Caco-2 (cell line): ENCODE data around the gene FGFRL1. TPM values are rescaled to one million over a fixed set of nuclear protein-coding genes. Genes with fewer than 3 reads are reported as not detected.
A peak's percentile ranks its signal among the peaks of the same experiment; 100 is the strongest.

Experiments used
- BruUV-seq: library from RNA; stranded (reverse); fragments of 400-500 nt; replicated peaks from 2 replicates; lab custom pipeline; 2021; lab: Mats Ljungman, UMichigan
- CTCF ChIA-PET: fragments of 300-600 bp; sonication (Branson Sonifier 250); formaldehyde crosslinking; loops from one replicate; lab custom pipeline; 2022; ENCODE audit warnings: antibody characterized with exemption; lab: Charles Lee
- POLR2A ChIA-PET: fragments of 300-600 bp; sonication (Branson Sonifier 250); formaldehyde crosslinking; loops from one replicate; lab custom pipeline; 2022; ENCODE audit warnings: antibody characterized with exemption; lab: Charles Lee
- DNase-seq, 2 experiments: peaks; one replicate each; pipeline versions ENCODE4 v3.0.0 to v3.0.0-alpha.2; 2020 to 2022
- H3K27me3 ChIP-seq: replicated peaks from 2 replicates; pipeline ENCODE4 v1.6.0; 2011; ENCODE audit warnings: low read length; ENCODE audit not compliant: control insufficient read depth, insufficient read depth
- H3K36me3 ChIP-seq: 2 replicates; pipeline ENCODE4 v1.5.1; 2011; ENCODE audit warnings: low read length; ENCODE audit not compliant: control insufficient read depth, insufficient read depth
- H3K4me1 ChIP-seq: fragments of 250-450 bp; sonication (Bioruptor Pico); 2 replicates; pipeline ENCODE4 v1.5.1; 2020; ENCODE audit warnings: mild to moderate bottlenecking
- H3K4me3 ChIP-seq: 2 replicates; pipeline ENCODE4 v1.5.1; 2011; ENCODE audit warnings: low read depth, mild to moderate bottlenecking, control low read depth, low read length
- H3K9me3 ChIP-seq: fragments of 250-450 bp; sonication (Bioruptor Pico); 2 replicates; pipeline ENCODE4 v1.5.1; 2020; ENCODE audit warnings: mild to moderate bottlenecking, moderate library complexity
- H3K27ac Mint-ChIP-seq: one replicate; pipeline ENCODE4 v1.8.0; 2022; ENCODE audit warnings: mixed read lengths; ENCODE audit not compliant: unreplicated experiment
- H3K27me3 Mint-ChIP-seq: one replicate; pipeline ENCODE4 v1.8.0; 2022; ENCODE audit warnings: mixed read lengths; ENCODE audit not compliant: insufficient read depth, unreplicated experiment
- H3K36me3 Mint-ChIP-seq: one replicate; pipeline ENCODE4 v1.8.0; 2022; ENCODE audit warnings: mild to moderate bottlenecking, mixed read lengths; ENCODE audit not compliant: insufficient read depth, unreplicated experiment
- H3K4me1 Mint-ChIP-seq: one replicate; pipeline ENCODE4 v1.8.0; 2022; ENCODE audit warnings: low read depth, mixed read lengths; ENCODE audit not compliant: unreplicated experiment
- H3K4me3 Mint-ChIP-seq: one replicate; pipeline ENCODE4 v1.8.0; 2022; ENCODE audit warnings: mild to moderate bottlenecking, moderate library complexity, mixed read lengths; ENCODE audit not compliant: unreplicated experiment
- H3K9me3 Mint-ChIP-seq: one replicate; pipeline ENCODE4 v1.8.0; 2022; ENCODE audit warnings: mixed read lengths; ENCODE audit not compliant: unreplicated experiment
- CTCF ChIP-seq, 2 experiments: fragments of 200-600 bp in 1 of 2; IDR thresholded peaks; 1 replicate in 1 of 2; 2 replicates in 1 of 2; pipeline versions ENCODE4 v1.5.1 to v1.8.0; 2011 to 2022; ENCODE audit warnings: antibody characterized with exemption in 1 of 2, control low read depth in 1 of 2, inconsistent platforms in 1 of 2, low read depth in 1 of 2, low read length in 1 of 2, mild to moderate bottlenecking in 1 of 2, moderate library complexity in 1 of 2; ENCODE audit not compliant: insufficient read depth in 1 of 2, severe bottlenecking in 1 of 2, unreplicated experiment in 1 of 2
- intact Hi-C: fragments of 100-400 bp; cut with micrococcal nuclease; formaldehyde crosslinking; loops from one replicate; pipeline ENCODE4 v1.10.0; 2022; ENCODE audit not compliant: unreplicated experiment
- total RNA-seq: library from RNA; stranded (reverse); gene quantifications from 2 replicates; pipeline ENCODE4 v1.2.3, GENCODE V29; 2022

FGFRL1 gene
- total RNA-seq, 1 experiment from 2014 or later, result 26.0 TPM

- no peak overlapping the region for H3K4me3 ChIP-seq
- POLR2A ChIA-PET, result no interaction called here
- H3K36me3 ChIP-seq, result no peaks in the 10 kb centered on the region
- Mint-ChIP-seq H3K4me1 (no peaks in the 10 kb centered on the region), H3K4me3 (no peak overlapping the region), H3K27ac (no peak overlapping the region), H3K36me3 (peaks cover 11% of the 10 kb centered on the region), H3K27me3 (no peaks in the 10 kb centered on the region), H3K9me3 (no peaks in the 10 kb centered on the region)
- H3K27me3 ChIP-seq, result no peaks in the 10 kb centered on the region
- peaks cover 8% of the 10 kb centered on the region for H3K4me1 ChIP-seq
- DNase-seq, result no peak
- CTCF ChIA-PET, result interaction anchor here (0.5 kb wide), 1 partner anchor 233 kb away, joined by 3 read pairs; no protein-coding TSS in a partner anchor
- TF ChIP-seq CTCF (IDR thresholded peaks at IDR 0.05; ENCODE audit: insufficient read depth in 1 of 2, low read depth in 1 of 2, low read length in 1 of 2, severe bottlenecking in 1 of 2, unreplicated experiment in 1 of 2), result no peak
- intact Hi-C loops, result no loop called here
- TSS peak; percentile 58 for BruUV-seq
- no peaks in the 10 kb centered on the region for H3K9me3 ChIP-seq
Observed at GRCh38 chr4:1014291-1015167, 3.1 kb downstream of the FGFRL1 start.

- BruUV-seq, result no TSS peak
- H3K4me3 Mint-ChIP-seq, result no peak overlapping the region
- DNase-seq, result no peak
- H3K4me1 Mint-ChIP-seq, result no peaks in the 10 kb centered on the region
- peak in 1 of 2 experiments; percentile 6 for TF ChIP-seq CTCF (IDR thresholded peaks at IDR 0.05; ENCODE audit: insufficient read depth in 1 of 2, low read depth in 1 of 2, low read length in 1 of 2, severe bottlenecking in 1 of 2, unreplicated experiment in 1 of 2)
- H3K27ac Mint-ChIP-seq, result no peak overlapping the region
- intact Hi-C loops, result no loop called here
- Histone ChIP-seq H3K4me3 (no peak overlapping the region), H3K27me3 (no peaks in the 10 kb centered on the region), H3K36me3 (no peaks in the 10 kb centered on the region), H3K4me1 (peaks cover 5% of the 10 kb centered on the region), H3K9me3 (no peaks in the 10 kb centered on the region)
- H3K27me3 Mint-ChIP-seq, result no peaks in the 10 kb centered on the region
- no peaks in the 10 kb centered on the region for H3K9me3 Mint-ChIP-seq
- CTCF ChIA-PET, result no interaction called here
- peaks cover 11% of the 10 kb centered on the region for H3K36me3 Mint-ChIP-seq
- POLR2A ChIA-PET, result no interaction called here
Observed at GRCh38 chr4:1015179-1015578, 3.8 kb downstream of the FGFRL1 start.

DNA sequence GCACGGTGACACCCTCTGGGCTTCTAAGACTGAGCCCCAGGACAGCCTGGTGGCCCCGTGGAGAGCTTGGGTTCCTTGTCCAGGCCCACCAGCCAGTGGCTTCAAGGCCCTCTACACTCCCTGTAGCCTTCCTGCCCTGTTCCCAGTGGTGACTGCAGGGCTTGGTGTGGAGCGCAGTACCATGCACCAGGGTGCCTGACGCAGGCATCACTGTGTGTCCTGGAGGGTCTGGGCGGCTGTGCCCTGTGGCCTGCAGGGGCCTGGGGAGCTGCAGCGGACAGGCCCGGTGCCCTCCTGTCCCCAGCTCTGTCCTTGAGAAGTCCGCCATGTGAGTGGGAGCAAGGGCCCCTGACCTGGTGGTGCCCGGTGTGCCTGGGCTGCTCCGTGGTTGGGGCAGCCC, 4.3 kb downstream of the FGFRL1 start:
- H3K9me3 Mint-ChIP-seq, result no peaks in the 10 kb centered on the region
- H3K36me3 Mint-ChIP-seq, result peaks cover 5% of the 10 kb centered on the region
- H3K9me3 ChIP-seq, result no peaks in the 10 kb centered on the region

More for the DNA sequence above, 4.3 kb downstream of the FGFRL1 start:
- Mint-ChIP-seq H3K4me1 (no peaks in the 10 kb centered on the region), H3K27ac (no peak overlapping the region), H3K4me3 (no peak overlapping the region), H3K27me3 (no peaks in the 10 kb centered on the region)
- H3K36me3 ChIP-seq, result no peaks in the 10 kb centered on the region
- intact Hi-C loops, result no loop called here
- H3K4me3 ChIP-seq, result no peak overlapping the region
- ChIA-PET CTCF (no interaction called here), POLR2A (interaction anchor here (0.7 kb wide), 1 partner anchor 222 kb away, joined by 6 read pairs; no protein-coding TSS in a partner anchor)
- DNase-seq, result no peak
- H3K4me1 ChIP-seq, result no peaks in the 10 kb centered on the region
- TF ChIP-seq CTCF (IDR thresholded peaks at IDR 0.05; ENCODE audit: insufficient read depth in 1 of 2, low read depth in 1 of 2, low read length in 1 of 2, severe bottlenecking in 1 of 2, unreplicated experiment in 1 of 2), result no peak
- BruUV-seq, result no TSS peak
- H3K27me3 ChIP-seq, result no peaks in the 10 kb centered on the region
